Adrenal gland (tissue), 12 donors: Measurements from ENCODE around the gene TNFRSF4. TPM values are rescaled to one million over a fixed set of nuclear protein-coding genes. Genes with fewer than 3 reads are reported as not detected.
"Not testable (repeated sequence)": the region's sequence is repeated elsewhere in the genome, so short reads cannot be mapped to it uniquely, and the experiment has no call there.

ENCODE experiments used
- DNase-seq, 7 donors: peaks; one replicate each; pipeline ENCODE4 v3.0.0-alpha.2; 2019 to 2020
- H3K27ac ChIP-seq, 5 donors: fragments of 200-600 bp; sonication (generic) in 4 of 5; 1 replicate in 3 of 5; 2 replicates in 2 of 5; pipeline versions ENCODE4 v1.5.1 to v1.8.0; 2016 to 2020; ENCODE audit warnings: mild to moderate bottlenecking in 1 of 5
- H3K27me3 ChIP-seq: fragments of 200-600 bp; 2 replicates; pipeline ENCODE4 v1.8.0; 2021
- H3K36me3 ChIP-seq, 2 donors: fragments of 200-600 bp; replicated peaks in 1 of 2; 1 replicate in 1 of 2; 2 replicates in 1 of 2; pipeline versions ENCODE4 v1.5.1 to v1.8.0; 2018 to 2022
- H3K4me1 ChIP-seq, 2 donors: fragments of 200-600 bp; replicated peaks in 1 of 2; 1 replicate in 1 of 2; 2 replicates in 1 of 2; pipeline versions ENCODE4 v1.5.1 to v1.8.0; 2018 to 2021
- H3K4me3 ChIP-seq, 4 donors: fragments of 200-600 bp; sonication (generic) in 3 of 4; one replicate each; pipeline ENCODE4 v1.5.1; 2016 to 2018
- H3K9me3 ChIP-seq, 3 donors: fragments of 200-600 bp; sonication (generic) in 1 of 3; replicated peaks in 1 of 3; 1 replicate in 2 of 3; 2 replicates in 1 of 3; pipeline versions ENCODE4 v1.5.1 to v1.8.0; 2016 to 2021
- POLR2A ChIP-seq, 2 donors: fragments of 450-650 bp; IDR thresholded peaks; one replicate each; pipeline ENCODE4 v1.6.1; 2017; ENCODE audit warnings: antibody characterized with exemption in 2 of 2, mild to moderate bottlenecking in 2 of 2, moderate library complexity in 1 of 2
- WGBS, 4 donors: extraction: QIAGEN DNeasy Blood & Tissue Kit in 2 of 4; methylation state at CpG; one replicate each; pipeline versions ENCODE4 v1.1.5 to v1.1.7; 2013 to 2017; 5-methylcytosine and 5-hydroxymethylcytosine counted together
- intact Hi-C, 2 donors: fragments of 100-400 bp; cut with DNase I; formaldehyde crosslinking; loops; one replicate each; pipeline versions ENCODE4 v1.14.1 to v1.15.0; 2022 to 2023
- polyA plus RNA-seq, 3 donors: library from polyadenylated mRNA; stranded (reverse); fragments of 200-250 nt in 2 of 3; fragments of 350-450 nt in 1 of 3; fragmentation: Illumina TruSeq in 1 of 3; extraction: RNeasy Lipid Tissue Mini Kit (QIAGEN cat#74804) in 1 of 3; gene quantifications; one replicate each; pipeline ENCODE4 v1.2.3, GENCODE V29; 2013 to 2014
- total RNA-seq, 9 donors: library from RNA; depleted of rRNA in 4 of 9; stranded (reverse); fragments of >200 nt in 4 of 9; fragments of 120-200 nt in 1 of 9; fragmentation: NEBNext Ultra II Directional in 1 of 9; extraction: Animal tissue kit (Norgen Biotek cat#: 25700) in 1 of 9; gene quantifications; one replicate each; pipeline versions ENCODE4 v1.1.0 to v1.2.4, GENCODE V29; 2013 to 2023
- TF ChIP-seq, protein P1 (sequence below), 6 experiments: fragments of 450-650 bp in 4 of 6; fragments of 200-600 bp in 2 of 6; sonication (generic) in 1 of 6; IDR thresholded peaks; 1 replicate in 5 of 6; 2 replicates in 1 of 6; pipeline versions ENCODE4 v1.5.1 to v1.8.0; 2016 to 2021; ENCODE audit warnings: antibody characterized with exemption in 6 of 6, mild to moderate bottlenecking in 2 of 6, moderate library complexity in 1 of 6
- donor health status: healthy with polysubstance abuse.
- donor health status: Bipolar disorder and iron deficiency.
- donor health status: DM: yes; HTN: yes; CAD: no.
- donor health status: DM: no; HTN: no; CAD: no.
- donor health status: DM: no; HTN: no; CAD: no.
- donor health status: DM: yes; HTN: yes; CAD: no.

The TNFRSF4 gene
- total and polyA plus RNA-seq, 12 donors, result 0.32 to 6.9 (median 1.1) TPM; not detected in 2

- WGBS, 4 donors, result 75 to 96% (median 93%) methylated on average over 4 to 12 of the region's 12 CpGs
- TF ChIP-seq POLR2A (IDR thresholded peaks at IDR 0.05), result no peak
- TF ChIP-seq, protein P1, sequence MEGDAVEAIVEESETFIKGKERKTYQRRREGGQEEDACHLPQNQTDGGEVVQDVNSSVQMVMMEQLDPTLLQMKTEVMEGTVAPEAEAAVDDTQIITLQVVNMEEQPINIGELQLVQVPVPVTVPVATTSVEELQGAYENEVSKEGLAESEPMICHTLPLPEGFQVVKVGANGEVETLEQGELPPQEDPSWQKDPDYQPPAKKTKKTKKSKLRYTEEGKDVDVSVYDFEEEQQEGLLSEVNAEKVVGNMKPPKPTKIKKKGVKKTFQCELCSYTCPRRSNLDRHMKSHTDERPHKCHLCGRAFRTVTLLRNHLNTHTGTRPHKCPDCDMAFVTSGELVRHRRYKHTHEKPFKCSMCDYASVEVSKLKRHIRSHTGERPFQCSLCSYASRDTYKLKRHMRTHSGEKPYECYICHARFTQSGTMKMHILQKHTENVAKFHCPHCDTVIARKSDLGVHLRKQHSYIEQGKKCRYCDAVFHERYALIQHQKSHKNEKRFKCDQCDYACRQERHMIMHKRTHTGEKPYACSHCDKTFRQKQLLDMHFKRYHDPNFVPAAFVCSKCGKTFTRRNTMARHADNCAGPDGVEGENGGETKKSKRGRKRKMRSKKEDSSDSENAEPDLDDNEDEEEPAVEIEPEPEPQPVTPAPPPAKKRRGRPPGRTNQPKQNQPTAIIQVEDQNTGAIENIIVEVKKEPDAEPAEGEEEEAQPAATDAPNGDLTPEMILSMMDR (IDR thresholded peaks at IDR 0.05), result no peak
- no peak for DNase-seq
- Histone ChIP-seq H3K4me1 (no peaks in the 10 kb centered on the region), H3K27ac (no peak overlapping the region), H3K4me3 (no peak overlapping the region), H3K36me3 (peaks cover 0 to 45% of the 10 kb centered on the region in 2 donors), H3K27me3 (no peaks in the 10 kb centered on the region), H3K9me3 (no peaks in the 10 kb centered on the region)
- intact Hi-C loops, result no loop called here
Observed at GRCh38 chr1:1253314-1253713, 39.4 kb upstream of the TNFRSF4 start.

DNA sequence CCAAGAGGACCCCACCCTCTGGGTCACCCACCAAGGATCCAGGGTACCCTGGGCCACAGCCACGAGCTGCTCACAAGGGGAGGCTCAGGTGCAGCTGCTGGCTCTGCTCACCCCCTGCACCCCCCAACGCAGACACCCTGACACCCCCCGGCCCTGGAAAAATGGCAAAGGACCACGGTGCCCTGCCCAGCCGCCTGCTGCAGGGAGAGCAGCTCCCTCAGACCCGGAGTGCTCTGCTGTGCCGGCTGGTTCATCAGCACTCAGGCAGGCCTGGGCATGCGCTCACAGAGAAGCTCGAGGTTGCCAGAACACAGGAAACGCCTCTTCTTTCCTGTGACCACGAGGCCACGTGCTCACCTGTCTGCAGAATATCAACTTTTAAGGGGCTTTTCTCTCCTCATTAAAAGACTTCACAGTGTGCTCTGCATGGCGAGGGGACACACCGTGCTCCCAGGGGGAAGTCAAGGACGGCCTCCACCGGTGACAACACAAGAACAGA, 36.9 kb upstream of the TNFRSF4 start:
- intact Hi-C loops, result no loop called here
- Histone ChIP-seq H3K27ac (no peak overlapping the region), H3K4me3 (no peak overlapping the region), H3K27me3 (peaks cover 8% of the 10 kb centered on the region), H3K4me1 (no peaks in the 10 kb centered on the region), H3K36me3 (peaks cover 0 to 33% of the 10 kb centered on the region in 2 donors), H3K9me3 (no peaks in the 10 kb centered on the region)
- DNase-seq, result no peak
- no peak for TF ChIP-seq POLR2A (IDR thresholded peaks at IDR 0.05)
- TF ChIP-seq, protein P1 (IDR thresholded peaks at IDR 0.05), result no peak
- 71 to 83% (median 76%) methylated on average over 6 to 16 of the region's 16 CpGs for WGBS, 4 donors

GRCh38 chr1:1248009-1248913, 34.3 kb upstream of the TNFRSF4 start:
- intact Hi-C loops, H3K36me3 ChIP-seq, H3K9me3 ChIP-seq, H3K4me3 ChIP-seq, DNase-seq, H3K4me1 ChIP-seq, H3K27ac ChIP-seq: not testable (repeated sequence)
- H3K27me3 ChIP-seq, result peaks cover 13% of the 10 kb centered on the region
- 79 to 93% (median 90%) methylated on average over 3 to 21 of the region's 21 CpGs for WGBS, 4 donors

- DNase-seq, result no peak
- 57 to 87% (median 67%) methylated on average over 3 to 25 of the region's 25 CpGs for WGBS, 4 donors
- H3K9me3 ChIP-seq, result no peaks in the 10 kb centered on the region
- peaks cover 13% of the 10 kb centered on the region for H3K27me3 ChIP-seq
- H3K27ac ChIP-seq, result no peak overlapping the region
- H3K36me3 ChIP-seq, result peaks cover 0 to 2% of the 10 kb centered on the region in 2 donors
- no peak for TF ChIP-seq POLR2A (IDR thresholded peaks at IDR 0.05)
- TF ChIP-seq, protein P1 (IDR thresholded peaks at IDR 0.05), result no peak
- intact Hi-C loops, result no loop called here
- H3K4me3 ChIP-seq, result no peak overlapping the region
- H3K4me1 ChIP-seq, result no peaks in the 10 kb centered on the region
Observed at GRCh38 chr1:1247341-1247913, 33.5 kb upstream of the TNFRSF4 start.
